Neuronal stem cell (in vitro differentiated cells): ENCODE measurements around the gene LRRN1.

Experiments
- DNase-seq: peaks from one replicate; pipeline ENCODE4 v3.0.0-alpha.2; 2013; ENCODE audit warnings: low spot score
- H2AFZ ChIP-seq: one replicate; pipeline ENCODE4 v1.6.1; 2013; ENCODE audit warnings: mild to moderate bottlenecking, low read length, inconsistent platforms
- H2AK5ac ChIP-seq: 2 replicates; pipeline ENCODE4 v1.6.1; 2013; ENCODE audit warnings: low read depth, mild to moderate bottlenecking, inconsistent platforms, low read length, moderate library complexity, mixed read lengths
- H2BK120ac ChIP-seq: 2 replicates; pipeline ENCODE4 v1.6.1; 2013; ENCODE audit warnings: low read depth, mild to moderate bottlenecking, inconsistent platforms, low read length, moderate library complexity, mixed read lengths
- H2BK12ac ChIP-seq: one replicate; pipeline ENCODE4 v1.6.1; 2013; ENCODE audit warnings: low read length, inconsistent platforms
- H2BK15ac ChIP-seq: 2 replicates; pipeline ENCODE4 v1.6.1; 2013; ENCODE audit warnings: mild to moderate bottlenecking, low read length, inconsistent platforms, mixed read lengths
- H2BK5ac ChIP-seq: one replicate; pipeline ENCODE4 v1.6.1; 2013; ENCODE audit warnings: inconsistent platforms, mild to moderate bottlenecking, low read length, moderate library complexity
- H3K14ac ChIP-seq: one replicate; pipeline ENCODE4 v1.6.1; 2013; ENCODE audit warnings: low read length, inconsistent platforms
- H3K18ac ChIP-seq: 2 replicates; pipeline ENCODE4 v1.6.1; 2013; ENCODE audit warnings: low read length, inconsistent platforms
- H3K23ac ChIP-seq: 2 replicates; pipeline ENCODE4 v1.6.1; 2013; ENCODE audit warnings: low read depth, mild to moderate bottlenecking, mixed read lengths, low read length, inconsistent platforms; ENCODE audit not compliant: poor library complexity
- H3K27ac ChIP-seq: replicated peaks from 3 replicates; pipeline ENCODE4 v1.5.1; 2013; ENCODE audit warnings: low read length, inconsistent platforms
- H3K27me3 ChIP-seq, 3 experiments: 2 replicates each; pipeline ENCODE4 v1.6.1; 2013; ENCODE audit warnings: low read length in 3 of 3, mild to moderate bottlenecking in 2 of 3, inconsistent platforms in 1 of 3, low read depth in 1 of 3, mixed read lengths in 1 of 3, moderate library complexity in 1 of 3; ENCODE audit not compliant: control insufficient read depth in 3 of 3, insufficient read depth in 3 of 3
- H3K36me3 ChIP-seq, 2 donors: replicated peaks in 1 of 2; 2 replicates each; pipeline ENCODE4 v1.6.1; 2013; ENCODE audit warnings: low read length in 2 of 2; ENCODE audit not compliant: control insufficient read depth in 2 of 2, insufficient read depth in 2 of 2
- H3K4ac ChIP-seq: 2 replicates; pipeline ENCODE4 v1.6.1; 2013; ENCODE audit warnings: inconsistent platforms, mild to moderate bottlenecking, low read length, moderate library complexity
- H3K4me1 ChIP-seq, 2 donors: 1 replicate in 1 of 2; 2 replicates in 1 of 2; pipeline ENCODE4 v1.6.1; 2013; ENCODE audit warnings: low read length in 2 of 2, low read depth in 1 of 2; ENCODE audit not compliant: control insufficient read depth in 2 of 2, insufficient read depth in 1 of 2
- H3K4me2 ChIP-seq: one replicate; pipeline ENCODE4 v1.6.1; 2013; ENCODE audit warnings: mild to moderate bottlenecking, low read length, inconsistent platforms; ENCODE audit not compliant: insufficient read depth, poor library complexity, severe bottlenecking
- H3K4me3 ChIP-seq, 2 donors: 2 replicates each; pipeline ENCODE4 v1.5.1; 2013; ENCODE audit warnings: low read length in 2 of 2, mild to moderate bottlenecking in 2 of 2, inconsistent platforms in 1 of 2, moderate library complexity in 1 of 2
- H3K79me1 ChIP-seq: one replicate; pipeline ENCODE4 v1.6.1; 2013; ENCODE audit warnings: low read depth, mild to moderate bottlenecking, inconsistent platforms, low read length, moderate library complexity
- H3K9ac ChIP-seq: one replicate; pipeline ENCODE4 v1.6.1; 2013; ENCODE audit warnings: mild to moderate bottlenecking, low read depth, low read length, inconsistent platforms; ENCODE audit not compliant: poor library complexity
- H3K9me3 ChIP-seq, 2 donors: replicated peaks in 1 of 2; 2 replicates each; pipeline versions ENCODE3 to v1.6.1; 2013; ENCODE audit warnings: low read length in 2 of 2, mild to moderate bottlenecking in 2 of 2, inconsistent platforms in 1 of 2, low read depth in 1 of 2, mixed read lengths in 1 of 2, moderate library complexity in 1 of 2; ENCODE audit not compliant: control insufficient read depth in 2 of 2, insufficient read depth in 1 of 2
- H4K8ac ChIP-seq: one replicate; pipeline ENCODE4 v1.6.1; 2013; ENCODE audit warnings: low read depth, mild to moderate bottlenecking, inconsistent platforms, low read length, moderate library complexity
- H4K91ac ChIP-seq: one replicate; pipeline ENCODE4 v1.6.1; 2013; ENCODE audit warnings: low read length, low read depth, mild to moderate bottlenecking, inconsistent platforms; ENCODE audit not compliant: poor library complexity
- WGBS, 2 donors: extraction: QIAGEN DNeasy Blood & Tissue Kit; methylation state at CpG; one replicate each; pipeline ENCODE4 v1.1.7; 2013; ENCODE audit warnings: missing lambda C conversion rate in 2 of 2, mixed read lengths in 1 of 2; ENCODE audit not compliant: insufficient read length in 2 of 2, insufficient replicate concordance in 1 of 2; ENCODE audit errors: extremely low coverage in 2 of 2; 5-methylcytosine and 5-hydroxymethylcytosine counted together

The LRRN1 gene

GRCh38 chr3:3800080-3800455 lies 837 bp downstream of the LRRN1 start:
- no peak overlapping the region for H4K91ac ChIP-seq
- H2BK120ac ChIP-seq: no peak overlapping the region
- H2BK5ac ChIP-seq: peak overlapping the region; percentile 100
- no CpG with 5 or more reads among the region's 19 CpGs for WGBS, 2 donors
- peak overlapping the region; percentile 42 for H3K4me2 ChIP-seq
- H3K9me3 ChIP-seq: peaks cover 0 to 4% of the 10 kb centered on the region in 2 donors
- H4K8ac ChIP-seq: no peak overlapping the region
- DNase-seq: peak; percentile 27
- peak overlapping the region; percentile 47 for H3K23ac ChIP-seq
- H3K18ac ChIP-seq: peak overlapping the region; percentile 99
- peak overlapping the region; percentile 98 for H2AK5ac ChIP-seq
- H3K79me1 ChIP-seq: peaks cover 2% of the 10 kb centered on the region
- no peak overlapping the region for H2BK12ac ChIP-seq
- peaks cover 0 to 27% of the 10 kb centered on the region in 2 donors for H3K4me1 ChIP-seq
- peak overlapping the region; percentile 89 to 90 for H3K4me3 ChIP-seq
- peak overlapping the region; percentile 97 for H3K9ac ChIP-seq
- peak overlapping the region; percentile 98 for H2AFZ ChIP-seq
- H3K27ac ChIP-seq: peak overlapping the region; percentile 84
- H3K27me3 ChIP-seq: no peaks in the 10 kb centered on the region
- no peak overlapping the region for H3K4ac ChIP-seq
- peak overlapping the region; percentile 89 for H2BK15ac ChIP-seq
- peak overlapping the region; percentile 97 for H3K14ac ChIP-seq
- H3K36me3 ChIP-seq: peaks cover 0 to 23% of the 10 kb centered on the region in 2 donors

DNA sequence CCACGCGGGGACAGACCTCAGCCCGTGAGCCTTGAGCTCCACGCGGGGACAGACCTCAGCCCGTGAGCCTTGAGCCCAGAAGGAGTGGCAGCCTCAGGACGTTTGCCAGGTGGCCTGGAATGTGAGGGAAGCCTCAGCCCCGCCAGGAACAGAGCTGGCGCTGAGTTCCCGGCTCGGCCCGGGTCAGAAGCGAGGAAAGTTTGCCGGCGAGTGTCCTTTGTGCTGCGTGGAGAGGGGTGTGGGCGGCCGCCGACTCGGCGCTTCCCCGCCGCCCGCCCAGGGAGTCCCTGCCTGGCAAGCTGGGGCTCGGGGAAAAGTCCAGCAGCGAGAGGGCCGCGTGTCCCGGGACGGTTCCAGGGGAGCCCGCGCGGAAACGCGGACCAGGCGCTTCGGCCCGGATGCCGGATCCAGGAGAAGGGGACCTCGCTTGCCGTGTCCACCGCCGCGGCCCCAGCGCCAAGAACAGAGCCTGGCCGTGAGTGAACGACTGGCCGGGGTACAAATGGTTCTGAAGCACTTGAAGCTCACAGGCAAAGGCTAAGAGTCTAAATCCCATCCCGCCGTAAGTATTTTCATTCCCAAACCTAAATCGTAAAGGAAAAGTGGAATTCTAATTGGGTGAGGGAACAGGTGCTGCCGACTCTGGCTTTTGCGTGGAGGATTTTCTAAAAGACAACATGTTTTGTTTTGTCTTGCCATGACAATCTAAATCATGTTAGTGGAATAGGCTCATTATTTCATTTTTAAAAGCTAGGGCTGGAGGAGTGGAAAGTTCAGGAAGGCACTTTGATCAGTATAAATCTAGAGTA lies 1.7 kb downstream of the LRRN1 start:
- WGBS, 2 donors: no CpG with 5 or more reads among the region's 53 CpGs
- H3K4ac ChIP-seq: no peak overlapping the region
- peak overlapping the region; percentile 84 for H3K14ac ChIP-seq
- H3K4me3 ChIP-seq: peak overlapping the region; percentile 89 to 90
- H3K4me1 ChIP-seq: peaks cover 0 to 32% of the 10 kb centered on the region in 2 donors
- peak overlapping the region; percentile 54 for H3K4me2 ChIP-seq
- H3K27ac ChIP-seq: peak overlapping the region; percentile 77
- H3K79me1 ChIP-seq: peaks cover 2% of the 10 kb centered on the region
- H4K8ac ChIP-seq: no peak overlapping the region
- peaks cover 0 to 31% of the 10 kb centered on the region in 2 donors for H3K36me3 ChIP-seq
- peak overlapping the region; percentile 97 for H3K18ac ChIP-seq
- H4K91ac ChIP-seq: no peak overlapping the region
- H2BK12ac ChIP-seq: peak overlapping the region; percentile 77
- H3K9ac ChIP-seq: peak overlapping the region; percentile 97
- H2AK5ac ChIP-seq: no peak overlapping the region
- peak overlapping the region; percentile 32 for H2AFZ ChIP-seq
- H3K23ac ChIP-seq: peak overlapping the region; percentile 11
- H2BK5ac ChIP-seq: peak overlapping the region; percentile 100
- peak; percentile 32 for DNase-seq
- peaks cover 0 to 7% of the 10 kb centered on the region in 2 donors for H3K9me3 ChIP-seq
- peak overlapping the region; percentile 21 for H2BK120ac ChIP-seq
- H2BK15ac ChIP-seq: no peak overlapping the region
- no peaks in the 10 kb centered on the region for H3K27me3 ChIP-seq

- no peak overlapping the region for H2BK5ac ChIP-seq
- no peaks in the 10 kb centered on the region for H3K27me3 ChIP-seq
- peak overlapping the region; percentile 89 to 90 for H3K4me3 ChIP-seq
- H2AFZ ChIP-seq: no peak overlapping the region
- no peak overlapping the region for H4K91ac ChIP-seq
- no peak overlapping the region for H2AK5ac ChIP-seq
- peaks cover 2 to 37% of the 10 kb centered on the region in 2 donors for H3K36me3 ChIP-seq
- peak overlapping the region; percentile 55 for H3K27ac ChIP-seq
- H2BK120ac ChIP-seq: no peak overlapping the region
- H3K79me1 ChIP-seq: peaks cover 4% of the 10 kb centered on the region
- WGBS, 2 donors: no CpG with 5 or more reads among the region's 4 CpGs
- peak overlapping the region; percentile 65 for H3K4me2 ChIP-seq
- H3K4me1 ChIP-seq: peaks cover 5 to 32% of the 10 kb centered on the region in 2 donors
- no peak overlapping the region for H2BK12ac ChIP-seq
- H3K18ac ChIP-seq: no peak overlapping the region
- H3K14ac ChIP-seq: no peak overlapping the region
- H2BK15ac ChIP-seq: no peak overlapping the region
- H4K8ac ChIP-seq: no peak overlapping the region
- peaks cover 0 to 7% of the 10 kb centered on the region in 2 donors for H3K9me3 ChIP-seq
- no peak overlapping the region for H3K23ac ChIP-seq
- DNase-seq: peak; percentile 84
- H3K4ac ChIP-seq: no peak overlapping the region
- H3K9ac ChIP-seq: no peak overlapping the region
Observed at GRCh38 chr3:3801494-3801841, 2.2 kb downstream of the LRRN1 start.

- H3K18ac ChIP-seq: peak overlapping the region; percentile 50
- peak; percentile 37 for DNase-seq
Observed at GRCh38 chr3:3802046-3802445, 2.8 kb downstream of the LRRN1 start.

More at GRCh38 chr3:3802046-3802445, 2.8 kb downstream of the LRRN1 start:
- Histone ChIP-seq H2AFZ (no peak overlapping the region), H3K27ac (peak overlapping the region; percentile 55), H3K9me3 (peaks cover 0 to 7% of the 10 kb centered on the region in 2 donors), H3K9ac (peak overlapping the region; percentile 40), H3K27me3 (no peaks in the 10 kb centered on the region), H2AK5ac (no peak overlapping the region), H3K23ac (no peak overlapping the region), H2BK5ac (no peak overlapping the region), H3K79me1 (peaks cover 4% of the 10 kb centered on the region), H4K91ac (no peak overlapping the region), H3K4ac (no peak overlapping the region), H3K14ac (no peak overlapping the region), H3K36me3 (peaks cover 6 to 43% of the 10 kb centered on the region in 2 donors), H2BK120ac (no peak overlapping the region), H3K4me1 (peaks cover 8 to 32% of the 10 kb centered on the region in 2 donors), H3K4me3 (peak overlapping the region; percentile 81 to 89), H3K4me2 (peak overlapping the region; percentile 65), H4K8ac (no peak overlapping the region), H2BK12ac (no peak overlapping the region), H2BK15ac (no peak overlapping the region)
- WGBS, 2 donors: no CpG with 5 or more reads among the region's 13 CpGs
